A549 (cell line): Measurements from ENCODE around the gene PRKAR1B. TPM values are rescaled to one million over a fixed set of nuclear protein-coding genes. Genes with fewer than 3 reads are reported as not detected.

Experiments
- ATAC-seq, 2 experiments: fragments of 200-7000 bp in 1 of 2; fragments of >200 bp in 1 of 2; cut with Nextera tagmentation in 1 of 2; cut with Tn5 transposase in 1 of 2; 3 replicates each; pipeline versions ENCODE4 v1.8.0 to v1.9.1; 2018 to 2020; ENCODE audit warnings: mild to moderate bottlenecking in 1 of 2, moderate library complexity in 1 of 2
- CTCF ChIA-PET: fragments of 300-600 bp; sonication (Branson Sonifier 250); formaldehyde crosslinking; extraction: SDS; loops from one replicate; lab custom pipeline; 2021; ENCODE audit warnings: antibody characterized with exemption, inconsistent platforms; lab: Yijun Ruan, JAX
- POLR2A ChIA-PET: fragments of 350-600 bp; formaldehyde crosslinking; extraction: SDS; loops from one replicate; lab custom pipeline; 2021; ENCODE audit warnings: antibody characterized with exemption, inconsistent platforms; lab: Yijun Ruan, JAX
- DNase-seq, 2 experiments: peaks; one replicate each; pipeline versions ENCODE4 v3.0.0 to v3.0.0-alpha.2; 2011 to 2016; ENCODE audit warnings: low read depth in 1 of 2, low spot score in 1 of 2
- FAIRE-seq: peaks from 2 replicates; lab custom pipeline; 2011; peaks lifted over from hg19 to GRCh38; lab: Jason Lieb, UNC
- H3K27ac ChIP-seq, 2 experiments: fragments of >200 bp; sonication (Bioruptor Twin); formaldehyde crosslinking; 3 replicates each; pipeline ENCODE4 v1.5.1; 2016 to 2017
- H3K4me1 ChIP-seq: fragments of >200 bp; sonication (Bioruptor Twin); formaldehyde crosslinking; 3 replicates; pipeline ENCODE4 v1.6.1; 2016
- H3K4me2 ChIP-seq: fragments of >200 bp; sonication (Bioruptor Twin); formaldehyde crosslinking; 3 replicates; pipeline ENCODE4 v1.6.1; 2016
- H3K4me3 ChIP-seq: fragments of >200 bp; sonication (Bioruptor Twin); formaldehyde crosslinking; 3 replicates; pipeline ENCODE4 v1.5.1; 2016
- H3K9me3 ChIP-seq: fragments of >200 bp; sonication (Bioruptor Twin); formaldehyde crosslinking; 3 replicates; pipeline ENCODE4 v1.6.1; 2016
- BCL3 ChIP-seq: fragments of >200 bp; sonication (Bioruptor Twin); formaldehyde crosslinking; IDR thresholded peaks from 3 replicates; pipeline ENCODE4 v1.6.1; 2016
- CBX2 ChIP-seq: fragments of 200-600 bp; sonication (generic); IDR thresholded peaks from 2 replicates; pipeline ENCODE4 v1.6.1; 2016; ENCODE audit warnings: low read depth, mild to moderate bottlenecking, borderline replicate concordance
- CHD4 ChIP-seq: fragments of 200-600 bp; sonication (generic); IDR thresholded peaks from 2 replicates; pipeline ENCODE4 v1.6.1; 2016; ENCODE audit warnings: antibody characterized with exemption, mild to moderate bottlenecking, borderline replicate concordance
- CTCF ChIP-seq: fragments of >200 bp; sonication (Bioruptor Twin); formaldehyde crosslinking; IDR thresholded peaks from 3 replicates; pipeline ENCODE4 v1.5.1; 2016
- EHF ChIP-seq: fragments of 250-450 bp; sonication (Bioruptor Pico); IDR thresholded peaks from 2 replicates; pipeline ENCODE4 v1.5.0; 2020; ENCODE audit warnings: mild to moderate bottlenecking
- ESRRA ChIP-seq: fragments of 150-350 bp; IDR thresholded peaks from 2 replicates; pipeline ENCODE4 v1.6.1; 2014; ENCODE audit warnings: mild to moderate bottlenecking, low read length, borderline replicate concordance
- FOXS1 ChIP-seq: fragments of 250-450 bp; sonication (Bioruptor Pico); IDR thresholded peaks from 2 replicates; pipeline ENCODE4 v1.5.0; 2020; ENCODE audit warnings: mild to moderate bottlenecking, moderate library complexity
- HEYL ChIP-seq: fragments of 250-450 bp; sonication (Bioruptor Pico); IDR thresholded peaks from 2 replicates; pipeline ENCODE4 v1.8.0; 2021; ENCODE audit warnings: mild to moderate bottlenecking, moderate library complexity
- KDM1A ChIP-seq: fragments of 200-600 bp; sonication (generic); IDR thresholded peaks from 2 replicates; pipeline ENCODE4 v1.6.1; 2016; ENCODE audit warnings: low read depth, mild to moderate bottlenecking
- MAX ChIP-seq: IDR thresholded peaks from 2 replicates; pipeline ENCODE4 v1.6.1; 2012
- MYC ChIP-seq: IDR thresholded peaks from 2 replicates; pipeline ENCODE4 v1.6.1; 2012; ENCODE audit warnings: mild to moderate bottlenecking, inconsistent platforms, low read length, improper control_type of control experiment, borderline replicate concordance
- NFE2L2 ChIP-seq: fragments of 150-350 bp; conservative IDR thresholded peaks from 2 replicates; pipeline ENCODE4 v1.6.1; 2014; ENCODE audit warnings: low read length
- PBX3 ChIP-seq: IDR thresholded peaks from 2 replicates; pipeline ENCODE4 v1.6.1; 2012
- POLR2A ChIP-seq: IDR thresholded peaks from 2 replicates; pipeline ENCODE4 v1.6.1; 2012; ENCODE audit warnings: mild to moderate bottlenecking, low read length
- RARB ChIP-seq: fragments of 250-450 bp; sonication (Bioruptor Pico); IDR thresholded peaks from 2 replicates; pipeline ENCODE4 v1.8.0; 2021; ENCODE audit warnings: mild to moderate bottlenecking, moderate library complexity
- RCOR1 ChIP-seq: fragments of 150-350 bp; IDR thresholded peaks from 2 replicates; pipeline ENCODE4 v1.6.1; 2014; ENCODE audit warnings: antibody characterized with exemption, low read length, low read depth
- REST ChIP-seq: fragments of 200-600 bp; sonication (generic); IDR thresholded peaks from 2 replicates; pipeline ENCODE4 v1.6.1; 2016; ENCODE audit warnings: antibody characterized with exemption, mild to moderate bottlenecking, moderate library complexity
- SREBF2 ChIP-seq: fragments of 450-650 bp; IDR thresholded peaks from 2 replicates; pipeline ENCODE4 v1.6.1; 2014; ENCODE audit warnings: mild to moderate bottlenecking, moderate library complexity
- TP53 ChIP-seq: fragments of 250-450 bp; sonication (Bioruptor Pico); IDR thresholded peaks from 2 replicates; pipeline ENCODE4 v1.5.0; 2021; ENCODE audit warnings: mild to moderate bottlenecking, moderate library complexity
- ZC3H11A ChIP-seq: fragments of 450-650 bp; IDR thresholded peaks from 2 replicates; pipeline ENCODE4 v1.6.1; 2014; ENCODE audit warnings: antibody characterized with exemption, mild to moderate bottlenecking
- WGBS: methylation state at CpG from one replicate; pipeline ENCODE4 v1.1.6; 2017; ENCODE audit errors: missing lambda C conversion rate; 5-methylcytosine and 5-hydroxymethylcytosine counted together
- polyA plus RNA-seq, 4 experiments: library from polyadenylated mRNA; depleted of rRNA in 3 of 4; stranded (reverse); fragments of >200 nt; fragmentation: RNase III in 1 of 4; extraction: RNeasy Plus Mini Kit Qiagen cat#74134 plus additional on column Dnase treatment in 1 of 4; gene quantifications; 2 replicates in 3 of 4; 3 replicates in 1 of 4; pipeline ENCODE4 v1.2.3, GENCODE V29; 2011 to 2017
- TF ChIP-seq, protein P1 (sequence below): fragments of 250-450 bp; sonication (Bioruptor Pico); IDR thresholded peaks from 2 replicates; pipeline ENCODE4 v1.5.0; 2020; ENCODE audit warnings: low read depth, mild to moderate bottlenecking, moderate library complexity
- TF ChIP-seq, protein P2 (sequence below): fragments of 150-350 bp; IDR thresholded peaks from 2 replicates; pipeline ENCODE4 v1.6.1; 2014; ENCODE audit warnings: low read depth, mild to moderate bottlenecking, low read length
- TF ChIP-seq, protein P3 (sequence below): IDR thresholded peaks from 2 replicates; pipeline ENCODE4 v1.6.1; 2012; ENCODE audit warnings: low read depth, borderline replicate concordance

PRKAR1B gene
- polyA plus RNA-seq, 2 of the 4 experiments (the other 2 are of a cell fraction) = 10.1 to 33.7 TPM

DNA sequence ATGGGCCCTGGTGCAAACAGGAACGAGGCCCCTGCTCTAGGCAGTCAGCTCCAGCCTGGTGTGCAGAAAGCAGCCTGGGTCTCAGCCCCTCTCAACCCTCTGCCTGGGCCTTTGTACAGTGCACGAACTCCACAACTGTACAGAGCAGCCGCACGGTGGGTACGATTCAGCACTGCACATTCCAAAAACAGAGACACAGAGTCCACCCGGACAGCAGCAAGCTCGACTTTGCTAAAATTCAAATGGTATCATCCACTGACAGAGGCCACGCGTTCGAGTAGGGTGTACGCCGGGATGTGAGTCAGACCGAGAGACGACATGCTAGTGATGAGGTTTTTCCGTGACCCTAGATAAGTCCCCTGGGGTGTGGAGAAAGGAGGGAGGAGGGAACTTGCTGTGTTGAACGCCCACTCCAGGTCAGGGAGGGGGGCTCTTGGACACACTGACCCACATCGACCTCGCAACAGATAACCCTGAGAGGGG is 141.8 kb downstream of the PRKAR1B start:
- ChIA-PET CTCF (no interaction called here), POLR2A (no interaction called here)
- Histone ChIP-seq H3K4me3 (no peak overlapping the region), H3K4me2 (no peak overlapping the region), H3K9me3 (no peaks in the 10 kb centered on the region), H3K27ac (no peak overlapping the region), H3K4me1 (no peaks in the 10 kb centered on the region)
- DNase-seq (no peak), FAIRE-seq (no peak), ATAC-seq (no peak)
- 92% methylated on average over 18 of the region's 18 CpGs for WGBS
- TF ChIP-seq REST (no peak), TP53 (CRISPR knock-in tag) (no peak), CHD4 (no peak), RCOR1 (no peak), ZC3H11A (no peak), MAX (no peak), NFE2L2 (no peak), CBX2 (no peak), ESRRA (no peak), BCL3 (no peak), CTCF (no peak), POLR2A (no peak), PBX3 (no peak), SREBF2 (no peak), EHF (no peak), FOXS1 (CRISPR knock-in tag) (no peak), RARB (CRISPR knock-in tag) (no peak)
- TF ChIP-seq, protein P1, sequence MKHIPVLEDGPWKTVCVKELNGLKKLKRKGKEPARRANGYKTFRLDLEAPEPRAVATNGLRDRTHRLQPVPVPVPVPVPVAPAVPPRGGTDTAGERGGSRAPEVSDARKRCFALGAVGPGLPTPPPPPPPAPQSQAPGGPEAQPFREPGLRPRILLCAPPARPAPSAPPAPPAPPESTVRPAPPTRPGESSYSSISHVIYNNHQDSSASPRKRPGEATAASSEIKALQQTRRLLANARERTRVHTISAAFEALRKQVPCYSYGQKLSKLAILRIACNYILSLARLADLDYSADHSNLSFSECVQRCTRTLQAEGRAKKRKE (CRISPR knock-in tag) = no peak

DNA sequence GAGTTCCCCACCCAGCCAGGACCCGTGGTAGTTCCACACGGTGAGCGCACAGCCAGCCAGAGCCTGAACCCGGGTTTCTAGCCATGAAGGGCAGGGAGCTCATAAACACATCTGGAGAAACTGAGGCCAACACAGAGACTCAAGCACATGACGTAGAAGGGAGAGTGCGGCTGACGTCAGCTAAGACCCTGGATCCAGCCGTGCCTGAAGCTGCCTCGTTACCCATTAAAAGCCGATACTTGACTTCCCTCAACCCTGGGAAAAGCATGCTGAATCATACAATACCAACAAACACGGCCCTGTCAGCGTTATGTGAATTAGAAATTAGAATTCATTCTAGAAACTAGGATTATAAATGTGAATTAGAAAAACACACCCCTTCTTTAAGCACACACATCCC is 142.3 kb downstream of the PRKAR1B start:
- H3K27ac ChIP-seq = no peak overlapping the region
- ChIA-PET CTCF (interaction anchor here (0.6 kb wide), 1 partner anchor 59 kb away, joined by 3 read pairs; no protein-coding TSS in a partner anchor), POLR2A (no interaction called here)
- DNase-seq (no peak), ATAC-seq (no peak), FAIRE-seq (no peak)
- no peak overlapping the region for H3K4me3 ChIP-seq
- no peaks in the 10 kb centered on the region for H3K9me3 ChIP-seq
- no peak overlapping the region for H3K4me2 ChIP-seq
- TF ChIP-seq, protein P2, sequence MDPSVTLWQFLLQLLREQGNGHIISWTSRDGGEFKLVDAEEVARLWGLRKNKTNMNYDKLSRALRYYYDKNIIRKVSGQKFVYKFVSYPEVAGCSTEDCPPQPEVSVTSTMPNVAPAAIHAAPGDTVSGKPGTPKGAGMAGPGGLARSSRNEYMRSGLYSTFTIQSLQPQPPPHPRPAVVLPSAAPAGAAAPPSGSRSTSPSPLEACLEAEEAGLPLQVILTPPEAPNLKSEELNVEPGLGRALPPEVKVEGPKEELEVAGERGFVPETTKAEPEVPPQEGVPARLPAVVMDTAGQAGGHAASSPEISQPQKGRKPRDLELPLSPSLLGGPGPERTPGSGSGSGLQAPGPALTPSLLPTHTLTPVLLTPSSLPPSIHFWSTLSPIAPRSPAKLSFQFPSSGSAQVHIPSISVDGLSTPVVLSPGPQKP = no peak
- no peak for TF ChIP-seq RCOR1
- TF ChIP-seq RARB (CRISPR knock-in tag) = no peak
- TF ChIP-seq KDM1A = no peak
- TF ChIP-seq MYC = no peak
- TF ChIP-seq, protein P3, sequence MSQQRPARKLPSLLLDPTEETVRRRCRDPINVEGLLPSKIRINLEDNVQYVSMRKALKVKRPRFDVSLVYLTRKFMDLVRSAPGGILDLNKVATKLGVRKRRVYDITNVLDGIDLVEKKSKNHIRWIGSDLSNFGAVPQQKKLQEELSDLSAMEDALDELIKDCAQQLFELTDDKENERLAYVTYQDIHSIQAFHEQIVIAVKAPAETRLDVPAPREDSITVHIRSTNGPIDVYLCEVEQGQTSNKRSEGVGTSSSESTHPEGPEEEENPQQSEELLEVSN = no peak
- TF ChIP-seq HEYL = no peak
- WGBS = 93% methylated on average over 12 of the region's 12 CpGs
- H3K4me1 ChIP-seq = no peaks in the 10 kb centered on the region
